ENCODE measurements around the gene AHCYL2.

The AHCYL2 gene

GRCh38 chr7:129199406-129199805, 25.4 kb upstream of the AHCYL2 start:
- DNase-seq (ENCODE audit: low read depth): no peak
- no peak for TF ChIP-seq CTCF (IDR thresholded peaks at IDR 0.05; ENCODE audit: control insufficient read depth, insufficient read depth, low read depth, low read length, missing control alignments)
- no peak overlapping the region for H3K4me3 ChIP-seq (ENCODE audit: control insufficient read depth, low read depth, low read length)

- H3K4me3 ChIP-seq (ENCODE audit: control insufficient read depth, low read depth, low read length): no peak overlapping the region
- no peak for TF ChIP-seq CTCF (IDR thresholded peaks at IDR 0.05; ENCODE audit: control insufficient read depth, insufficient read depth, low read depth, low read length, missing control alignments)
- DNase-seq (ENCODE audit: low read depth): no peak
Observed at GRCh38 chr7:129202058-129202777, 22.6 kb upstream of the AHCYL2 start.

GRCh38 chr7:129203050-129203741, 21.6 kb upstream of the AHCYL2 start:
- H3K4me3 ChIP-seq (ENCODE audit: control insufficient read depth, low read depth, low read length): no peak overlapping the region
- no peak for DNase-seq (ENCODE audit: low read depth)
- no peak for TF ChIP-seq CTCF (IDR thresholded peaks at IDR 0.05; ENCODE audit: control insufficient read depth, insufficient read depth, low read depth, low read length, missing control alignments)

- DNase-seq (ENCODE audit: low read depth): no peak
- H3K4me3 ChIP-seq (ENCODE audit: control insufficient read depth, low read depth, low read length): no peak overlapping the region
- TF ChIP-seq CTCF (IDR thresholded peaks at IDR 0.05; ENCODE audit: control insufficient read depth, insufficient read depth, low read depth, low read length, missing control alignments): no peak
Observed at GRCh38 chr7:129205126-129205818, 19.6 kb upstream of the AHCYL2 start.

GRCh38 chr7:129205987-129206785, 18.6 kb upstream of the AHCYL2 start:
- TF ChIP-seq CTCF (IDR thresholded peaks at IDR 0.05; ENCODE audit: control insufficient read depth, insufficient read depth, low read depth, low read length, missing control alignments): no peak
- no peak for DNase-seq (ENCODE audit: low read depth)
- H3K4me3 ChIP-seq (ENCODE audit: control insufficient read depth, low read depth, low read length): no peak overlapping the region

GRCh38 chr7:129208667-129209066, 16.2 kb upstream of the AHCYL2 start:
- no peak overlapping the region for H3K4me3 ChIP-seq (ENCODE audit: control insufficient read depth, low read depth, low read length)
- no peak for TF ChIP-seq CTCF (IDR thresholded peaks at IDR 0.05; ENCODE audit: control insufficient read depth, insufficient read depth, low read depth, low read length, missing control alignments)
- no peak for DNase-seq (ENCODE audit: low read depth)
